WERI-Rb-1 (cell line): ENCODE measurements around the gene CENPP.

Source experiments
- DNase-seq: peaks from one replicate; pipeline ENCODE4 v3.0.0-alpha.2; 2020
- H3K27ac ChIP-seq: fragments of 250-450 bp; sonication (Bioruptor Pico); 2 replicates; pipeline ENCODE4 v1.5.1; 2020; ENCODE audit warnings: mild to moderate bottlenecking, moderate library complexity
- H3K27me3 ChIP-seq: fragments of 250-450 bp; sonication (Bioruptor Pico); 2 replicates; pipeline ENCODE4 v1.5.1; 2021; ENCODE audit warnings: mild to moderate bottlenecking, low read depth, moderate library complexity; ENCODE audit not compliant: insufficient read depth, severe bottlenecking
- H3K36me3 ChIP-seq: fragments of 250-450 bp; sonication (Bioruptor Pico); 2 replicates; pipeline ENCODE4 v1.5.1; 2020; ENCODE audit warnings: mild to moderate bottlenecking, moderate library complexity
- H3K4me3 ChIP-seq: 2 replicates; pipeline ENCODE4 v1.5.1; 2011; ENCODE audit warnings: low read depth, mild to moderate bottlenecking, control low read depth, low read length
- H3K9me3 ChIP-seq: fragments of 250-450 bp; sonication (Bioruptor Pico); 2 replicates; pipeline ENCODE4 v1.5.1; 2021; ENCODE audit warnings: mild to moderate bottlenecking, moderate library complexity; ENCODE audit not compliant: severe bottlenecking
- CTCF ChIP-seq: IDR thresholded peaks from 2 replicates; pipeline ENCODE4 v1.5.1; 2011; ENCODE audit warnings: low read depth, mild to moderate bottlenecking, control low read depth, inconsistent platforms, low read length

The CENPP gene

GRCh38 chr9:92373167-92373566, 47.4 kb downstream of the CENPP start:
- Histone ChIP-seq H3K36me3 (no peaks in the 10 kb centered on the region), H3K27me3 (no peaks in the 10 kb centered on the region), H3K9me3 (no peaks in the 10 kb centered on the region), H3K27ac (no peak overlapping the region), H3K4me3 (no peak overlapping the region)
- DNase-seq: no peak
- TF ChIP-seq CTCF: no peak

- DNase-seq: no peak
- Histone ChIP-seq H3K27me3 (no peaks in the 10 kb centered on the region), H3K4me3 (no peak overlapping the region), H3K9me3 (no peaks in the 10 kb centered on the region), H3K36me3 (peaks cover 4% of the 10 kb centered on the region; the same call in 1 of the 2 replicates), H3K27ac (no peak overlapping the region)
- no peak for TF ChIP-seq CTCF
Measured at GRCh38 chr9:92377876-92378275, 52.1 kb downstream of the CENPP start.

- Histone ChIP-seq H3K9me3 (no peaks in the 10 kb centered on the region), H3K27ac (no peak overlapping the region), H3K4me3 (no peak overlapping the region), H3K27me3 (no peaks in the 10 kb centered on the region), H3K36me3 (peaks cover 4% of the 10 kb centered on the region; the same call in 1 of the 2 replicates)
- no peak for DNase-seq
- no peak for TF ChIP-seq CTCF
Measured at GRCh38 chr9:92378865-92379560, 53.3 kb downstream of the CENPP start.

GRCh38 chr9:92380603-92381002, 54.9 kb downstream of the CENPP start:
- Histone ChIP-seq H3K36me3 (peaks cover 4% of the 10 kb centered on the region; the same call in 1 of the 2 replicates), H3K27ac (no peak overlapping the region), H3K4me3 (no peak overlapping the region), H3K27me3 (no peaks in the 10 kb centered on the region), H3K9me3 (no peaks in the 10 kb centered on the region)
- DNase-seq: no peak
- TF ChIP-seq CTCF: no peak

GRCh38 chr9:92381775-92382174, 56.0 kb downstream of the CENPP start:
- Histone ChIP-seq H3K27me3 (no peaks in the 10 kb centered on the region), H3K9me3 (no peaks in the 10 kb centered on the region), H3K4me3 (no peak overlapping the region), H3K36me3 (peaks cover 4% of the 10 kb centered on the region; the same call in 1 of the 2 replicates), H3K27ac (no peak overlapping the region)
- DNase-seq: no peak
- no peak for TF ChIP-seq CTCF

- Histone ChIP-seq H3K9me3 (no peaks in the 10 kb centered on the region), H3K4me3 (no peak overlapping the region), H3K27ac (no peak overlapping the region), H3K36me3 (peaks cover 4% of the 10 kb centered on the region; the same call in 1 of the 2 replicates), H3K27me3 (no peaks in the 10 kb centered on the region)
- TF ChIP-seq CTCF: no peak
- DNase-seq: no peak
Measured at GRCh38 chr9:92384375-92384774, 58.6 kb downstream of the CENPP start.
